NT2/D1 (cell line): Measurements from ENCODE around the gene COL23A1.

ENCODE experiments used
- DNase-seq: peaks from one replicate; pipeline ENCODE4 v3.0.0-alpha.2; 2011; ENCODE audit warnings: low read depth, low spot score
- H3K27me3 ChIP-seq: 2 replicates; pipeline ENCODE4 v1.6.0; 2011; ENCODE audit warnings: mild to moderate bottlenecking; ENCODE audit not compliant: insufficient read length, insufficient read depth
- H3K36me3 ChIP-seq: 2 replicates; pipeline ENCODE4 v1.6.1; 2011; ENCODE audit warnings: mild to moderate bottlenecking, low read length, mixed read lengths; ENCODE audit not compliant: insufficient read depth, insufficient read length
- H3K4me1 ChIP-seq: 2 replicates; pipeline ENCODE4 v1.5.1; 2011; ENCODE audit not compliant: insufficient read depth, insufficient read length
- H3K4me3 ChIP-seq: 2 replicates; pipeline ENCODE4 v1.5.1; 2011; ENCODE audit warnings: low read depth; ENCODE audit not compliant: insufficient read length
- H3K9ac ChIP-seq: 2 replicates; pipeline ENCODE4 v1.6.0; 2011; ENCODE audit warnings: low read depth; ENCODE audit not compliant: insufficient read length
- H3K9me3 ChIP-seq: 2 replicates; pipeline ENCODE4 v1.5.1; 2011; ENCODE audit warnings: mild to moderate bottlenecking, low read length; ENCODE audit not compliant: insufficient read depth
- SUZ12 ChIP-seq: IDR thresholded peaks from 2 replicates; pipeline ENCODE4 v1.6.1; 2011; ENCODE audit not compliant: insufficient read length, insufficient read depth; ENCODE audit errors: extremely low read depth
- YY1 ChIP-seq: IDR thresholded peaks from 2 replicates; pipeline ENCODE4 v1.6.1; 2011; ENCODE audit not compliant: insufficient read length, insufficient read depth
- ZNF274 ChIP-seq: IDR thresholded peaks from 2 replicates; pipeline ENCODE4 v1.6.1; 2011; ENCODE audit warnings: mild to moderate bottlenecking, low read depth, low read length

The COL23A1 gene

DNA sequence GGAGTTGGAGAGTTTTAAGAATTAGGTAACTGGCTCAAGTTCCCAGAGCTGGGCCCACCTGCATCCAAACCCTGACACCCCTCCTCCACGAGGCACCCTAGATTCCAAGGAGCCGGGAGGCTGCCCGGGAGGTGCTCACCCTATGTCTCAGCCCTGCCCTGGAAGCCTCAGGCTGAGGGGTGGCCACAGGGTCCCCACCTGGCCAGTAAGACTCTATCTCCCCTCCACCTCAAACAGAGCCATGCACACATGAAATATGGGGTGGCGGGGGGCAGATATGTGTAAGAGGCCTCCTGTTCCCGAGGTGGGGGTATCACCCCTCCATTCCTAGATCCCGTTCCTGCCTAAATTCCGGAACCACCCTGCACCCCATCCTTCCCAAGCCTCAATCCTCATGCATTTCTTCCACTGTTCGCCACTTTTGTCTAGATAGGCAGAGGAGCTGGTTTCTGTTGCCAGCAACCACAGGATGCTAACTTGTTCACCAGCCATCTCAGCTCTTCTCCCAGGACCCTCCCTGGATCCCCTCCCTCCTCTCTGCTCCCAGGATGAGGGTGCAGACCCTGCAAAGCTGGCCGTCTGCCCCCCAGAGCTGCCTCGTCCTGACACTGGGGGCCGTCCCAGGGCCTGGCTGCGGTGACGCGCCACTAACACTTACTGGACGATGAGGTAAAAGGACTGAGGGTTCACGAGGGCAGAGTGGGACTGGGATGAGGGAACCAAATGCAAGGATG is 44.1 kb downstream of the COL23A1 start:
- no peaks in the 10 kb centered on the region for H3K27me3 ChIP-seq
- peak overlapping the region; percentile 44 for H3K9ac ChIP-seq
- no peak overlapping the region for H3K4me3 ChIP-seq
- H3K36me3 ChIP-seq, result no peaks in the 10 kb centered on the region
- TF ChIP-seq SUZ12 (no peak), YY1 (no peak), ZNF274 (no peak)
- DNase-seq, result no peak
- no peaks in the 10 kb centered on the region for H3K9me3 ChIP-seq
- H3K4me1 ChIP-seq, result peaks cover 6% of the 10 kb centered on the region

GRCh38 chr5:178545176-178545575 is 45.0 kb downstream of the COL23A1 start:
- no peaks in the 10 kb centered on the region for H3K36me3 ChIP-seq
- no peak overlapping the region for H3K9ac ChIP-seq
- TF ChIP-seq YY1 (no peak), ZNF274 (no peak), SUZ12 (no peak)
- H3K4me3 ChIP-seq, result no peak overlapping the region
- DNase-seq, result no peak
- peaks cover 6% of the 10 kb centered on the region for H3K4me1 ChIP-seq
- no peaks in the 10 kb centered on the region for H3K9me3 ChIP-seq
- H3K27me3 ChIP-seq, result no peaks in the 10 kb centered on the region

- no peaks in the 10 kb centered on the region for H3K9me3 ChIP-seq
- H3K36me3 ChIP-seq, result no peaks in the 10 kb centered on the region
- H3K9ac ChIP-seq, result no peak overlapping the region
- H3K27me3 ChIP-seq, result no peaks in the 10 kb centered on the region
- H3K4me3 ChIP-seq, result no peak overlapping the region
- DNase-seq, result no peak
- peaks cover 6% of the 10 kb centered on the region for H3K4me1 ChIP-seq
- TF ChIP-seq YY1 (no peak), ZNF274 (no peak), SUZ12 (no peak)
These were observed 45.9 kb downstream of the COL23A1 start for GRCh38 chr5:178544166-178544834.

DNA sequence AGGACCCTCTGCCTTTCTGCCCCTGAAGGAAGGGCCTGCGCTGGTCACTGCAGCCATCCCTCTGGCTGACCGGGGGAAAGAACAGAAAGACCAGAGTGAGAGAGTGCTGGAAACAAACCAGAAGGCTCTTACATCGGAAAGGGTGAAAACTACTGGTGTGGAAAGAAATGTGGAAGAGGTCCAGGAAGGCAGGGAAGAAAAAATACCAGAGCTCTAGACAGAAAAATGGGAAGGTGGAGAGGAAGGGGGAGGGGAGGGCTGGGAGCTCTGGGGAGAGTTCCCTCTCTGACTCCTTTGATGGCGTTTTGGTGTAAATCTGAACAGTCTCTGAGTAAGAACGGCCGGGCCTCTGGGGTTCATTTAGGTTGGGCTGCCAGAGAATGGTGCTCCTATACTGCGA is 47.7 kb downstream of the COL23A1 start:
- TF ChIP-seq YY1 (no peak), SUZ12 (no peak), ZNF274 (no peak)
- H3K27me3 ChIP-seq, result no peaks in the 10 kb centered on the region
- no peaks in the 10 kb centered on the region for H3K9me3 ChIP-seq
- no peaks in the 10 kb centered on the region for H3K36me3 ChIP-seq
- peaks cover 7% of the 10 kb centered on the region for H3K4me1 ChIP-seq
- no peak overlapping the region for H3K9ac ChIP-seq
- H3K4me3 ChIP-seq, result no peak overlapping the region
- DNase-seq, result no peak

GRCh38 chr5:178540526-178540925 is 49.7 kb downstream of the COL23A1 start:
- no peak for DNase-seq
- no peak for TF ChIP-seq ZNF274
- no peak for TF ChIP-seq SUZ12
- no peak for TF ChIP-seq YY1
- Histone ChIP-seq H3K4me3 (no peak overlapping the region), H3K27me3 (no peaks in the 10 kb centered on the region), H3K4me1 (peaks cover 7% of the 10 kb centered on the region), H3K9me3 (no peaks in the 10 kb centered on the region), H3K9ac (no peak overlapping the region), H3K36me3 (no peaks in the 10 kb centered on the region)

DNA sequence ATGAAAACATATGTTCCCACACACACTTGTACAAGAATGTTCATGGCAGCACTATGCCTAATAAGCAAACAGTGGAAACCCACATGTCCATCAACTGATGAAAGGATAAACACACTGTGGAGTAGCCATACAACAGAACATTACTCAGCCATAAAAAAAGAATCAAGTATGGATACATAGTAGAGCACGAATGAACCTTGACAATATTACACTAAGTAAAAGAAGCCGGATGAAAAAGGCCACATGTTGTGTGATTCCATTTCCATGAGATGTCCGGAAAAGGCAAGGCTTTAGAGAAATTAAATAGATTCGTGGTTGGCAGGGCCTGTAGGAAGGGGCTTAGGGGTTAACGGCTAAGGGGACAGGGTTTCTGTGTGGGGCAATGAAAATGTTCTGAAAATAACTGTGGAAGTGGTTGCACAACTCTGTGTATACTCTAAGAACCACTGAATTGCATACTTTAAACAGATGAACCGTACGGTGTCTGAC is 51.4 kb downstream of the COL23A1 start:
- Histone ChIP-seq H3K27me3 (no peaks in the 10 kb centered on the region), H3K9me3 (no peaks in the 10 kb centered on the region)
- no peak for DNase-seq

More for the DNA sequence above, 51.4 kb downstream of the COL23A1 start:
- Histone ChIP-seq H3K4me3 (no peak overlapping the region), H3K9ac (no peak overlapping the region), H3K36me3 (no peaks in the 10 kb centered on the region), H3K4me1 (peaks cover 7% of the 10 kb centered on the region)
- TF ChIP-seq ZNF274 (no peak), YY1 (no peak)
